WTC11 (cell line): ENCODE data around the gene TRPV6. TPM values are rescaled to one million over a fixed set of nuclear protein-coding genes. Genes with fewer than 3 reads are reported as not detected.

ENCODE experiments used
- ATAC-seq: fragments of 200-7000 bp; cut with Tn5 transposase; 2 replicates; pipeline ENCODE4 v1.10.0; 2021; ENCODE audit warnings: mild to moderate bottlenecking, moderate library complexity
- CTCF ChIA-PET: fragments of 300-600 bp; sonication (Branson Sonifier 250); formaldehyde crosslinking; loops from one replicate; lab custom pipeline; 2021; ENCODE audit warnings: antibody characterized with exemption; lab: Charles Lee
- POLR2A ChIA-PET: fragments of 350-600 bp; sonication (Branson Sonifier 250); formaldehyde crosslinking; loops from one replicate; lab custom pipeline; 2021; ENCODE audit warnings: antibody characterized with exemption; lab: Charles Lee
- DNase-seq: peaks from one replicate; pipeline ENCODE4 v3.0.0; 2021; ENCODE audit warnings: low spot score
- H3K27ac Mint-ChIP-seq: 2 replicates; pipeline ENCODE4 v1.8.0; 2021; ENCODE audit warnings: mixed read lengths
- H3K27me3 Mint-ChIP-seq: 2 replicates; pipeline ENCODE4 v1.8.0; 2021; ENCODE audit warnings: low read depth, mild to moderate bottlenecking, moderate library complexity, mixed read lengths
- H3K36me3 Mint-ChIP-seq: 2 replicates; pipeline ENCODE4 v1.8.0; 2021; ENCODE audit warnings: mixed read lengths
- H3K4me1 Mint-ChIP-seq: 2 replicates; pipeline ENCODE4 v1.8.0; 2022; ENCODE audit warnings: mixed read lengths
- H3K4me3 Mint-ChIP-seq: 2 replicates; pipeline ENCODE4 v1.8.0; 2021; ENCODE audit warnings: mild to moderate bottlenecking, moderate library complexity, mixed read lengths
- H3K9me3 Mint-ChIP-seq: 2 replicates; pipeline ENCODE4 v1.8.0; 2021; ENCODE audit warnings: mixed read lengths
- NR1H2 ChIP-seq: sonication (generic); formaldehyde crosslinking; IDR thresholded peaks from 2 replicates; pipeline ENCODE4 v1.9.0; 2021; ENCODE audit warnings: mild to moderate bottlenecking, moderate library complexity, missing genetic modification reagents
- SMAD4 ChIP-seq: sonication (generic); formaldehyde crosslinking; IDR thresholded peaks from 2 replicates; pipeline ENCODE4 v1.8.0; 2022; ENCODE audit warnings: mild to moderate bottlenecking, missing genetic modification reagents
- ZNF121 ChIP-seq: sonication (generic); formaldehyde crosslinking; IDR thresholded peaks from 2 replicates; pipeline ENCODE4 v1.8.0; 2023; ENCODE audit warnings: missing genetic modification reagents
- ZNF263 ChIP-seq: sonication (generic); formaldehyde crosslinking; IDR thresholded peaks from 2 replicates; pipeline ENCODE4 v1.8.1; 2022; ENCODE audit warnings: low read depth, mild to moderate bottlenecking, moderate library complexity, missing genetic modification reagents
- ZNF317 ChIP-seq: sonication (generic); formaldehyde crosslinking; IDR thresholded peaks from 2 replicates; pipeline ENCODE4 v1.8.1; 2023; ENCODE audit warnings: low read depth, mild to moderate bottlenecking, moderate library complexity, missing genetic modification reagents, borderline replicate concordance
- ZNF396 ChIP-seq: fragments of 250-450 bp; sonication (Bioruptor Pico); IDR thresholded peaks from 2 replicates; pipeline ENCODE4 v1.8.0; 2021; ENCODE audit warnings: mild to moderate bottlenecking, moderate library complexity, borderline replicate concordance
- ZNF416 ChIP-seq: fragments of 250-450 bp; sonication (Bioruptor Pico); IDR thresholded peaks from 2 replicates; pipeline ENCODE4 v1.9.0; 2021; ENCODE audit warnings: mild to moderate bottlenecking, inconsistent platforms
- total RNA-seq: library from RNA; stranded (reverse); gene quantifications from 3 replicates; pipeline ENCODE4 v1.2.3, GENCODE V29; 2021
- TF ChIP-seq, protein P1 (sequence below): sonication (generic); formaldehyde crosslinking; IDR thresholded peaks from 2 replicates; pipeline ENCODE4 v1.8.1; 2023; ENCODE audit warnings: mild to moderate bottlenecking, missing genetic modification reagents, moderate library complexity
- TF ChIP-seq, protein P2 (sequence below): sonication (generic); formaldehyde crosslinking; IDR thresholded peaks from 2 replicates; pipeline ENCODE4 v1.8.1; 2022; ENCODE audit warnings: missing genetic modification reagents, borderline replicate concordance
- TF ChIP-seq, protein P3 (sequence below): sonication (generic); formaldehyde crosslinking; IDR thresholded peaks from 2 replicates; pipeline ENCODE4 v1.8.1; 2022; ENCODE audit warnings: low read depth, mild to moderate bottlenecking, moderate library complexity, missing genetic modification reagents, borderline replicate concordance
- TF ChIP-seq, protein P4 (sequence below): sonication (generic); formaldehyde crosslinking; IDR thresholded peaks from 2 replicates; pipeline ENCODE4 v1.8.1; 2023; ENCODE audit warnings: mild to moderate bottlenecking, missing genetic modification reagents, moderate library complexity
- TF ChIP-seq, protein P5 (sequence below): sonication (generic); formaldehyde crosslinking; IDR thresholded peaks from 2 replicates; pipeline ENCODE4 v1.8.1; 2023; ENCODE audit warnings: mild to moderate bottlenecking, moderate library complexity, missing genetic modification reagents

Gene TRPV6
- total RNA-seq, 1 experiment from 2014 or later: 0.63 TPM

DNA sequence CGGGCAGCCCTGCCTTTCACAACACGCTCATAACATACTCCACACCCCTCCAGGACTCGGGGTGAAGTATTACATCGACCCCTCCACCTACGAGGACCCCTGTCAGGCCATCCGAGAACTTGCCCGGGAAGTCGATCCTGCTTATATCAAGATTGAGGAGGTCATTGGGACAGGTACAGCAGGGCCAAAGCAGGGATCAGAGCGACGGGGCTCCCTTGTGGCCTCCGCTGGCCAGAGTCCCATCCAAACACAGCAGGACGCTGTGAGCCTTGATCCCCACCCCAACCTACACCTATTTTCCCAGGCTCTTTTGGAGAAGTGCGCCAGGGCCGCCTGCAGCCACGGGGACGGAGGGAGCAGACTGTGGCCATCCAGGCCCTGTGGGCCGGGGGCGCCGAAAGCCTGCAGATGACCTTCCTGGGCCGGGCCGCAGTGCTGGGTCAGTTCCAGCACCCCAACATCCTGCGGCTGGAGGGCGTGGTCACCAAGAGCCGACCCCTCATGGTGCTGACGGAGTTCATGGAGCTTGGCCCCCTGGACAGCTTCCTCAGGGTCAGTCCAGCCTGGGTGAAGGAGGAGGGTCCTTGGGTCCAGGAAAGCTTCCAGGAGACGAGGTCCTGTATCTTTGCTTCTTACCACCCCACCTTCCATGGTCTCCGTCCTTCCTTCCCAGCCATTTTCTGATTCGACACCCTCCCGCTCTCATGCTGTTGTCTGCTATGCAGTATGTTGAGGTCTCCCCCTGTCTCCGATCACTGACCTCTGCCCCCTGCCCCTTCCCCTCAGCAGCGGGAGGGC is 17.2 kb downstream of the TRPV6 start:
- DNase-seq: no peak
- ChIA-PET POLR2A (no interaction called here), CTCF (interaction anchor here (0.8 to 3.3 kb wide), 4 partner anchors 12 to 236 kb away, joined by 3 to 47 read pairs (median 4); partner anchors contain the start of gene EPHB6)
- Mint-ChIP-seq H3K27ac (no peak overlapping the region), H3K4me1 (peaks cover 21% of the 10 kb centered on the region), H3K4me3 (no peak overlapping the region), H3K27me3 (no peaks in the 10 kb centered on the region; the same call in 1 of the 2 replicates), H3K36me3 (no peaks in the 10 kb centered on the region; the same call in 1 of the 2 replicates), H3K9me3 (0 out of 2 replicates have a peak, but pooled peaks cover 2% of the 10 kb centered on the region)
- no peak; the same call in 1 of the 2 replicates for ATAC-seq
- TF ChIP-seq ZNF263 (CRISPR knock-in tag) (no peak), NR1H2 (CRISPR knock-in tag) (no peak), ZNF121 (CRISPR knock-in tag) (no peak), ZNF416 (CRISPR knock-in tag) (no peak), ZNF396 (CRISPR knock-in tag) (no peak)
- TF ChIP-seq, protein P1, sequence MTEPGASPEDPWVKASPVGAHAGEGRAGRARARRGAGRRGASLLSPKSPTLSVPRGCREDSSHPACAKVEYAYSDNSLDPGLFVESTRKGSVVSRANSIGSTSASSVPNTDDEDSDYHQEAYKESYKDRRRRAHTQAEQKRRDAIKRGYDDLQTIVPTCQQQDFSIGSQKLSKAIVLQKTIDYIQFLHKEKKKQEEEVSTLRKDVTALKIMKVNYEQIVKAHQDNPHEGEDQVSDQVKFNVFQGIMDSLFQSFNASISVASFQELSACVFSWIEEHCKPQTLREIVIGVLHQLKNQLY (CRISPR knock-in tag): no peak
- TF ChIP-seq, protein P2, sequence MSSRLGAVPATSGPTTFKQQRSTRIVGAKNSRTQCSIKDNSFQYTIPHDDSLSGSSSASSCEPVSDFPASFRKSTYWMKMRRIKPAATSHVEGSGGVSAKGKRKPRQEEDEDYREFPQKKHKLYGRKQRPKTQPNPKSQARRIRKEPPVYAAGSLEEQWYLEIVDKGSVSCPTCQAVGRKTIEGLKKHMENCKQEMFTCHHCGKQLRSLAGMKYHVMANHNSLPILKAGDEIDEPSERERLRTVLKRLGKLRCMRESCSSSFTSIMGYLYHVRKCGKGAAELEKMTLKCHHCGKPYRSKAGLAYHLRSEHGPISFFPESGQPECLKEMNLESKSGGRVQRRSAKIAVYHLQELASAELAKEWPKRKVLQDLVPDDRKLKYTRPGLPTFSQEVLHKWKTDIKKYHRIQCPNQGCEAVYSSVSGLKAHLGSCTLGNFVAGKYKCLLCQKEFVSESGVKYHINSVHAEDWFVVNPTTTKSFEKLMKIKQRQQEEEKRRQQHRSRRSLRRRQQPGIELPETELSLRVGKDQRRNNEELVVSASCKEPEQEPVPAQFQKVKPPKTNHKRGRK (CRISPR knock-in tag): no peak
- TF ChIP-seq, protein P3, sequence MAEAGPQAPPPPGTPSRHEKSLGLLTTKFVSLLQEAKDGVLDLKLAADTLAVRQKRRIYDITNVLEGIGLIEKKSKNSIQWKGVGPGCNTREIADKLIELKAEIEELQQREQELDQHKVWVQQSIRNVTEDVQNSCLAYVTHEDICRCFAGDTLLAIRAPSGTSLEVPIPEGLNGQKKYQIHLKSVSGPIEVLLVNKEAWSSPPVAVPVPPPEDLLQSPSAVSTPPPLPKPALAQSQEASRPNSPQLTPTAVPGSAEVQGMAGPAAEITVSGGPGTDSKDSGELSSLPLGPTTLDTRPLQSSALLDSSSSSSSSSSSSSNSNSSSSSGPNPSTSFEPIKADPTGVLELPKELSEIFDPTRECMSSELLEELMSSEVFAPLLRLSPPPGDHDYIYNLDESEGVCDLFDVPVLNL: no peak
- TF ChIP-seq, protein P4, sequence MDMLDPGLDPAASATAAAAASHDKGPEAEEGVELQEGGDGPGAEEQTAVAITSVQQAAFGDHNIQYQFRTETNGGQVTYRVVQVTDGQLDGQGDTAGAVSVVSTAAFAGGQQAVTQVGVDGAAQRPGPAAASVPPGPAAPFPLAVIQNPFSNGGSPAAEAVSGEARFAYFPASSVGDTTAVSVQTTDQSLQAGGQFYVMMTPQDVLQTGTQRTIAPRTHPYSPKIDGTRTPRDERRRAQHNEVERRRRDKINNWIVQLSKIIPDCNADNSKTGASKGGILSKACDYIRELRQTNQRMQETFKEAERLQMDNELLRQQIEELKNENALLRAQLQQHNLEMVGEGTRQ (CRISPR knock-in tag): no peak
- TF ChIP-seq, protein P5, sequence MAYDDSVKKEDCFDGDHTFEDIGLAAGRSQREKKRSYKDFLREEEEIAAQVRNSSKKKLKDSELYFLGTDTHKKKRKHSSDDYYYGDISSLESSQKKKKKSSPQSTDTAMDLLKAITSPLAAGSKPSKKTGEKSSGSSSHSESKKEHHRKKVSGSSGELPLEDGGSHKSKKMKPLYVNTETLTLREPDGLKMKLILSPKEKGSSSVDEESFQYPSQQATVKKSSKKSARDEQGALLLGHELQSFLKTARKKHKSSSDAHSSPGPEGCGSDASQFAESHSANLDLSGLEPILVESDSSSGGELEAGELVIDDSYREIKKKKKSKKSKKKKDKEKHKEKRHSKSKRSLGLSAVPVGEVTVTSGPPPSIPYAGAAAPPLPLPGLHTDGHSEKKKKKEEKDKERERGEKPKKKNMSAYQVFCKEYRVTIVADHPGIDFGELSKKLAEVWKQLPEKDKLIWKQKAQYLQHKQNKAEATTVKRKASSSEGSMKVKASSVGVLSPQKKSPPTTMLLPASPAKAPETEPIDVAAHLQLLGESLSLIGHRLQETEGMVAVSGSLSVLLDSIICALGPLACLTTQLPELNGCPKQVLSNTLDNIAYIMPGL (CRISPR knock-in tag): no peak

DNA sequence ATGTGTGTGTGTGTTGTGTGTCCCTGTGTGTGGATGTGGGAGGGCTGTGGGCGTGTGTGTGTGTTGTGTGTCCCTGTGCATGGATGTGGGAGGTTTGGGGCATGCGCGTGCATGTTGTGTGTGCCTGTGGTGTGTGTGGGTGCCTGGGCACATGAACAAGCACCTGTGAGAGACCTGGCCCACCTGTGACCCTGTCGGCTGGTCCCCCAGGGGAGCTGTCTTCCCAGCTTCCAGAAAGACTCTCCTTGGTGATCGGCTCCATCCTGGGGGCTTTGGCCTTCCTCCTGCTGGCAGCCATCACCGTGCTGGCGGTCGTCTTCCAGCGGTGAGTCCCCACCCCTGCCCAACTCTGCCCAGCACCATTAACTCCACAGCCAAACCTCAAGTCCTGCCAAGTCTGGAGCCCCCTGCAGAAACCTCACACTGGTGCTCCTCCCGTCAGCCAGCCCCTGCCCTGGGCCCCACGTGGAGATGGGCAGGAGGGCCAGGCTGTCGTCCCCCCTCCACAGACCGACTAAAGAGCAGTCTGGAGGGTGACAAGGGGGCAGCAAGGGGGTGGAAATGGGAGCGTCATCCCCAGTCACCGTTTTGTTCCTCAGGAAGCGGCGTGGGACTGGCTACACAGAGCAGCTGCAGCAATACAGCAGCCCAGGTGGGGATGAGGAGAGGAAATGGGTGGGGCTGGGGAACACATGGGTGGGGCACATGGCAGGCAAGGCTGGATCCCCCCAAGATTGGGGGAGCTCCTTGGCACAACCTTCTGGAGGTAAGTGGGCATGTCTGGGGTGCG is 18.0 kb downstream of the TRPV6 start:
- no peak for DNase-seq
- ChIA-PET POLR2A (no interaction called here), CTCF (interaction anchor here (0.9 to 3.3 kb wide), 4 partner anchors 13 to 55 kb away, joined by 4 to 47 read pairs (median 10); partner anchors contain the start of gene EPHB6)
- TF ChIP-seq, protein P1 (CRISPR knock-in tag): no peak
- TF ChIP-seq ZNF121 (CRISPR knock-in tag) (no peak), ZNF317 (no peak), SMAD4 (CRISPR knock-in tag) (no peak)
- Mint-ChIP-seq H3K27ac (no peak overlapping the region), H3K4me3 (no peak overlapping the region), H3K36me3 (no peaks in the 10 kb centered on the region; the same call in 1 of the 2 replicates), H3K4me1 (peaks cover 28% of the 10 kb centered on the region), H3K27me3 (no peaks in the 10 kb centered on the region; the same call in none of the 2 replicates), H3K9me3 (no peaks in the 10 kb centered on the region)
- ATAC-seq: no peak
